GM12892 (cell line): Measurements from ENCODE around the gene GSPT1.
A peak's percentile ranks its signal among the peaks of the same experiment; 100 is the strongest.

Experiments
- POLR2A ChIP-seq: IDR thresholded peaks from 2 replicates; pipeline ENCODE4 v1.6.1; 2011; ENCODE audit warnings: low read depth, low read length, control low read depth
- POLR2AphosphoS5 ChIP-seq: IDR thresholded peaks from 2 replicates; pipeline ENCODE4 v1.6.1; 2011; ENCODE audit warnings: low read depth, low read length, control low read depth
- TAF1 ChIP-seq: IDR thresholded peaks from 2 replicates; pipeline ENCODE4 v1.6.1; 2011; ENCODE audit warnings: low read depth, mild to moderate bottlenecking, control low read depth, low read length, borderline replicate concordance

DNA sequence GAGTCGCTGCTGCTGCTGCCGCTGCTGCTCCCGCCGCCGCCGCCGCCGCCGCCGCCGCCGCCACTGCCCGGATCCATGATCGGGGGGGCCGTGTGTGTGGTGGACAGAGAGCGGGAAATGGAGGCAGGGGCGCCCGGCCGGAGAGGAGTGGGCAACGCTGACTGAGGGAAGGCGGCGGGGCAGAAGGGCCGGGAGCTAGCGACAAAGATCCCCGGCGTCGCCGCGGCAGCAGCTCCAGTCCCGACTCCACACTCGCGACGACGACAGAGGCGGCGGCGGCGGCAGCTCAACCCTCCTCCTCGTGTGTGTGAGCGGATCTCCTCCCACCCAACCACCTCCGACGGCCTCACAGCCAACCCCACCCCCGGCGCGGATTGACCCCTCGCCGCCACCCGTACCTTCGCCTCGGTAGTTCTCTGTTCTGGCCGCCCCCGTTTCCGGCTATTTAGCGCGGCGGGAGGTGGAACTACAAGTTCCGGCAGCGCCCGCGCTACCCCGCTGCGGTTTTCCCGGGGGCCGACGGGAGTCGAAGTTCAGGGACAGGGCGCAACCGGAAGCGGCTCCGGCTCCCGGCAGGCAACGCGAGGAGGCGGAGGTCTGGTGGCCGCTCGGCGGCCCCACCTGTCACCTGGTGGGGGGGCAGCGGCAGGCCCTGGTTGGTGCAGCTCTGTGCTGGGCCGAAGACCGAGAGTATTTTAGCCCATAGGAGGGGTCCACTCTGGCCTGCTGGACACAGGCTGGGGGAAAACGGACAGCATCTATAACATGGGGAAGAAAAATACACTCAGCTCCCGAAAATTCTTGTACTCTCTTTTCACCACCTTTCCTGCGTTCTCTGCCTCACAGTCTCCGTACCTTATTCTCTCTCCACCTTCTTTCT lies at the start of gene GSPT1:
- TF ChIP-seq POLR2A (peak; percentile 92; the same call in 1 of the 2 replicates), TAF1 (no peak), POLR2AphosphoS5 (peak; percentile 90)
